ENCODE results near the gene GLIPR2.
A peak's percentile ranks its signal among the peaks of the same experiment; 100 is the strongest.
"Not testable (repeated sequence)": the region's sequence is repeated elsewhere in the genome, so short reads cannot be mapped to it uniquely, and the experiment has no call there.

GLIPR2 gene

DNA sequence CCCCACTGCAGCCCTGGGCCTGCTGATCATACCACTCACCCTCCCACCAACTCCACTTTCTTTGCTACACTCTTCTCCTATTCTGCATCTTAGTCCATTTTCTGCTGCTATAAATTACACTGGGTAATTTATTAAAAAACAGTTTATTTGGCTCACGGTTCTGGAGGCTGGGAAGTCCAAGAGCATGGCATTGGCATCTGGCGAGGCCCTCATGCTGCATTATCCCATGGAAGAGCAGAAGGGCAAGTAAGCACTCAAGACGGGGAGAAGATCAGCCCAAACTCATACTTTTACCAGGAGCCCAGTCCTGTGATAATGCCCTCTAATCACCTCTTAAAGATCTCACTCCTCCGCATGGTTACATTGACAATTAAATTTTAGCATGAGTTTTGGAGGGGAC lies 9.4 kb downstream of the GLIPR2 start:
- DNase-seq: no peak

DNA sequence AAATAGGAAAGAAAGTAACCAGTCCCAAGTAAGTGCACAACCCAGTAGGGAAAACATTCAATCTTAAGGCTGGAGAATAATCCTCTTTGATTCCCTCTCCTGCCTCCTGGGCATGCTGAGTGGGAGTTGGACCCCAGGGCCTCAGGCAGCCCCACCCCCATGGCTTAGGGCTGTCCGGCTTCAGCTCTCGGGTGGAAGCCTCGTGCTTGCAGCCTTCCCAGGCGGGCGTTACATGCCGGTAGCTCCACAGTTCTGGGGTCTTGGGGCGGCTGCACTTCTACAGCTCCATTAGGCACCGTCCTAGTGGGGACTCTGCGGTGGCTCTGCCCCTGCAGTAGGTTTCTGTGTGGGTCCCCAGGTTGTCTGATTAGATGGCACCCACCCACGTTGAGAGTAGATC lies 10.1 kb downstream of the GLIPR2 start:
- no peak for DNase-seq

GRCh38 chr9:36147441-36148175 lies 11.1 kb downstream of the GLIPR2 start:
- no peak for DNase-seq

- peak; percentile 80 for DNase-seq
Measured at GRCh38 chr9:36148311-36149051, 11.9 kb downstream of the GLIPR2 start.

DNA sequence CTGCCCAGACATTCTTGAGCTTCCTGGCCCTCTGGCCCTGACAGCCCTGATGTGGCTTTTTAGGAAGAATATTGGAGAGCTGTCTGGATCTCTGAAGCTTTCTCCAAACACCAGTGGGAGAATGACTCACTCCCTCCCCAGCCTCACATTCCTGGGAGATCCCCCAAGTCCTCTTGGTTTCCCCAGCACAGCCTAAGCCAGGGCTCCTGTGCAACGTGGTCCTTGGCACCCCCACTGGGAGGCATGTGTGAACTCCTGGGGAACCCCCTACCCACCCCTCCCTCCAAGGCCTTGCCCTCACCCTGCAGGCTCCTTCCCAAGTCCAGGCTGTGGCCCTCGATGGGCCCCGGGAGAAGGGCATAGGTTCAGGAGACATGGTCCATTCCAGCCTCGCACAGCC lies 12.7 kb downstream of the GLIPR2 start:
- DNase-seq: no peak

GRCh38 chr9:36150574-36151315 lies 14.2 kb downstream of the GLIPR2 start:
- DNase-seq: no peak

GRCh38 chr9:36151316-36152210 lies 15.0 kb downstream of the GLIPR2 start:
- DNase-seq: peak; percentile 91

DNA sequence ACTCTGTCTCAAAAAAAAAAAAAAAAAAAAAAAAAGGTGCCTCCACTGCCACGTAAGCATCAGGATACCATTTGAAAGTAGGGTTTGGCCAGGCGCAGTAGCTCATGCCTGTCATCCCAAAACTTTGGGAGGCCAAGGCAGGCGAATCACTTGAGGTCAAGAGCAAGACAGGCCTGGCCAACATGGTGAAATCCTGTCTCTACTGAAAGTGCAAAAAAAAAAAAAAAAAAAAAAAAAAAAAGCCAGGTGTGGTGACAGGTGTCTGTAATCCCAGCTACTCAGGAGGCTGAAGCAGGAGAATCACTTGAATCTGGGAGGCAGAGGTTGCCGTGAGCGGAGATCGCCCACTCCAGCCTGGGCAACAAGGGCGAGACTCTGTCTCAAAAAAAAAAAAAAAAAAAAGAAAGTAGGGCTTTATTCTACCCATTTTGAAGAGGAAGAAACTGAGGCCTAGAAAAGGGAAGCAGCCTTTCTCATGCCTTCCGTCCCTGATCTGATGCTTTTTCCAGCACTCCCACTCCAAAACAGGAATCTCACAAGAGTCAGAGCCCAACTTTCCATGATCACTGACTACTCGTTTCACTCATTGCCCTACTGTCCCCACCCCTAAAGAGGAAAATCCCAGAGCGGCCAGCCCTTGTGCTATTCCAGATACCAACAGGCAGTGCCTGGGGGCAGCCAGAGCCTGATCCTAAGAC lies 16.4 kb downstream of the GLIPR2 start:
- DNase-seq: no peak

- no peak for DNase-seq
Measured at GRCh38 chr9:36153746-36154145, 17.2 kb downstream of the GLIPR2 start.

- DNase-seq: peak; percentile 41
Measured at GRCh38 chr9:36154331-36154952, 17.9 kb downstream of the GLIPR2 start.

GRCh38 chr9:36156116-36156515 lies 19.6 kb downstream of the GLIPR2 start:
- no peak for DNase-seq

DNA sequence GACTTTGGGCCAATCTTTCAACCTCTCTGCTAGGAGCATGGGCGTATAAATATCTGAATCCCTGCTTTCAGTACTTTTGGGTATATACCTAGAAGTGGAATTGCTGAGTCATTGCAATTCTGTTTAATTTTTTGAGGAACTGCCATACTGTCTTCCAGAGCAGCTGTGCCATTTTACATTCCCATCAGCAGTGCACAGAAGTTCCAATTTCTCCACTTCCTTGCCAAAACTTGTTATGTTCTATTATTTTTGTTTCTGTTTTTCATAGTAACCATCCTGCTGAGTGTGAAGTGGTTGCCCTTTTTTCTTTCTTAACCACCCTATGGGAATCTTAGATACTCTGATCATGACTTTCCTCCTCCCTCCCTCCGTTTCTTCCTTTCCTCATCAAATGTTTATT lies 21.6 kb downstream of the GLIPR2 start:
- DNase-seq: no peak

- no peak for DNase-seq
Measured at GRCh38 chr9:36158917-36159316, 22.4 kb downstream of the GLIPR2 start.

- DNase-seq: not testable (repeated sequence)
Measured at GRCh38 chr9:36159509-36159908, 23.0 kb downstream of the GLIPR2 start.

DNA sequence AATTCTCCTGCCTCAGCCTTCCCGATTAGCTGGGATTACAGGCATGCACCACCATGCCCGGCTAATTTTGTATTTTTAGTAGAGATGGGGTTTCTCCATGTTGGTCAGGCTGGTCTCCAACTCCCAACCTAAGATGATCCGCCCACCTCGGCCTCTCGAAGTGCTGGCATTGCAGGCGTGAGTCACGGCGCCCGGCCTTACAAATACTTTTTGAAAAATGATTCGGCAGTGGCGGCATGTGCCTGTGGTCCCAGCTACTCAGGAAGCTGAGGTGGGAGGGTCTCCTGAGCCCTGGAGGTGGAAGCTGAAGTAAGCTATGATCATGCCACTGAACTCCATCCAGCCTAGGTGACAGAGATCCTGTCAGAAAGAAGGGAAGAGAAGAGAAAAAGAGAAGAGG lies 23.6 kb downstream of the GLIPR2 start:
- DNase-seq: not testable (repeated sequence)

GRCh38 chr9:36161187-36161586 lies 24.7 kb downstream of the GLIPR2 start:
- no peak for DNase-seq

- DNase-seq: no peak
Measured at GRCh38 chr9:36162211-36162738, 25.7 kb downstream of the GLIPR2 start.

DNA sequence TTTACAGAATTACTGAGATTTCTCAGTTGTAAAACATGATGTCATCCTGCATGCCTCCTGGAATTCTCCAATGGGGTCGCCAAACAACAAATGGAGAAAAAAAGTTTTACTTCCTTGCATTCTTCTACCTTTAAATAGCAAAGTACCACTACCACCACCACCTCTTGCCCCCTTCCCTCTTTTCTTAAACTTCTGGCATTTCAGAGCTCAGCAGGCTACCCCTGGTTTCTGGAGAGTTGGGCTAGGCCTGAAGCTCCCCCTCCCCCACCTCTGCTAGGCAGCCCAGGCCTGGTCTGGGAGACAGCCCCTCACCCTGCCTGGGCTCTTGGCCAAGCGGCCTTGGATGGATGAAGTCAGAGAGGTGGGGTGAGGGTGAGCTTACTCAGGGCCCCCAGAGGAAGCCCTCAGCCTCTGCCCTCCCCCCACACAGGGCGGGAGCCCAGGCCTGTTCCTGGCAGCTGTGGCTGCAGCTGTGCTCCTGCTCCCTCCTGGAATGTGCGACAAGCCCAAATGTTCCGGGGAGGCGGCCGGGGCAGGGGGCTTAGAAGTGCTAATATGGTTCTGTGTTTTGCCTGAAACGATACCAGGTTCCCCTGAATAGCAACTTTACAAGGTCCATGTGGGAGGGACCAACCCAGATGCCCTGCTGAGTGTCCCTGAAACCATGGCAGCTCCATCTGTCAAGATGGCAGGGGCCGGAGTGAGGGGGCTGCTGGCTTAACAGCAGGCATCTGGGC lies 26.7 kb downstream of the GLIPR2 start:
- no peak for DNase-seq

DNA sequence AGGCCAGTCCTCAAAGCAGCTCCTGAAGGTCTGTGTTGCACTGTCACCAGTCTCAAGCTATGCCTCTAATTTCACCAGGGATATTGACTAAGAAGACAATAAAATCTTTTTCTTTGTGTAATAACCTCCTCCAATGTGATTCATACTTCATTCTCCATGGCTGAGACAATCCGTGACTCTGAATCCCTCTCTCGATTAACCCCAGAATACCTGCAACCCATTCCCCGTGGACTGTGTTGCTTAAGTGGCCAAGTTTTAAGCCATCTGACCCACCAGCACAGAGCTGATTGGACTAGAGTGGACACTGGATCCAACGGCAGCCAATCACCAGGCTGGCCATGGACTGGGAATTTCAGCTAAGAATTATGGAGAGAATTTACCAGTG lies 27.2 kb downstream of the GLIPR2 start:
- no peak for DNase-seq

GRCh38 chr9:36164372-36164771 lies 27.8 kb downstream of the GLIPR2 start:
- DNase-seq: no peak

DNA sequence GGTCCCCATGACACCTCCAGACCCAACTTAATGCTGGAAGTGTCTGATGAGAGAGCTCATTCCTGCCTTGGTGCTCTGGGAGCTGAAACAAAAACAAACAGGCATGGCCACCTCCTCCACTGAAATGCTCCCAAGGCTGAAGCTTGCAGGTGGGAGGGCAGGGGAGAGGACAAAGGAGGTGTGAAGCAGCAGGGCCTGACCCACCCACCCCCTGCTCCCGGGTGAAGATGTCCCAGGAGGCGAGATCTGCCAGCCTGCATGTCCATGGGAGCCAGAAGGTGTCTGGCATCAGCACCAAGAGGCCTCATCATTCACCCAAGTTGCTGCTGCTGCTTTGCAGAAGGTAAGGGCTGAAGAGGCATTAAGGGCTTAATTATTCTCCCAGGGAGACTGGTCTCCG lies 28.5 kb downstream of the GLIPR2 start:
- no peak for DNase-seq
